ENCODE measurements around the gene POLD3. TPM values are rescaled to one million over a fixed set of nuclear protein-coding genes. Genes with fewer than 3 reads are reported as not detected.

Gene POLD3, protein sequence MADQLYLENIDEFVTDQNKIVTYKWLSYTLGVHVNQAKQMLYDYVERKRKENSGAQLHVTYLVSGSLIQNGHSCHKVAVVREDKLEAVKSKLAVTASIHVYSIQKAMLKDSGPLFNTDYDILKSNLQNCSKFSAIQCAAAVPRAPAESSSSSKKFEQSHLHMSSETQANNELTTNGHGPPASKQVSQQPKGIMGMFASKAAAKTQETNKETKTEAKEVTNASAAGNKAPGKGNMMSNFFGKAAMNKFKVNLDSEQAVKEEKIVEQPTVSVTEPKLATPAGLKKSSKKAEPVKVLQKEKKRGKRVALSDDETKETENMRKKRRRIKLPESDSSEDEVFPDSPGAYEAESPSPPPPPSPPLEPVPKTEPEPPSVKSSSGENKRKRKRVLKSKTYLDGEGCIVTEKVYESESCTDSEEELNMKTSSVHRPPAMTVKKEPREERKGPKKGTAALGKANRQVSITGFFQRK
- total RNA-seq = 10 to 100 TPM; 18.3 to 32.4 (median 20.6) TPM
- long read RNA-seq, donor 1, partial matches to known transcripts = 2 of 11 reads
- long read RNA-seq, donor 1, other reads (novel, unspliced or antisense) = 5 of 11 reads
- long read RNA-seq, donor 2, partial matches to known transcripts = 17 of 24 reads
- long read RNA-seq, donor 2, other reads (novel, unspliced or antisense) = 5 of 24 reads

DNA sequence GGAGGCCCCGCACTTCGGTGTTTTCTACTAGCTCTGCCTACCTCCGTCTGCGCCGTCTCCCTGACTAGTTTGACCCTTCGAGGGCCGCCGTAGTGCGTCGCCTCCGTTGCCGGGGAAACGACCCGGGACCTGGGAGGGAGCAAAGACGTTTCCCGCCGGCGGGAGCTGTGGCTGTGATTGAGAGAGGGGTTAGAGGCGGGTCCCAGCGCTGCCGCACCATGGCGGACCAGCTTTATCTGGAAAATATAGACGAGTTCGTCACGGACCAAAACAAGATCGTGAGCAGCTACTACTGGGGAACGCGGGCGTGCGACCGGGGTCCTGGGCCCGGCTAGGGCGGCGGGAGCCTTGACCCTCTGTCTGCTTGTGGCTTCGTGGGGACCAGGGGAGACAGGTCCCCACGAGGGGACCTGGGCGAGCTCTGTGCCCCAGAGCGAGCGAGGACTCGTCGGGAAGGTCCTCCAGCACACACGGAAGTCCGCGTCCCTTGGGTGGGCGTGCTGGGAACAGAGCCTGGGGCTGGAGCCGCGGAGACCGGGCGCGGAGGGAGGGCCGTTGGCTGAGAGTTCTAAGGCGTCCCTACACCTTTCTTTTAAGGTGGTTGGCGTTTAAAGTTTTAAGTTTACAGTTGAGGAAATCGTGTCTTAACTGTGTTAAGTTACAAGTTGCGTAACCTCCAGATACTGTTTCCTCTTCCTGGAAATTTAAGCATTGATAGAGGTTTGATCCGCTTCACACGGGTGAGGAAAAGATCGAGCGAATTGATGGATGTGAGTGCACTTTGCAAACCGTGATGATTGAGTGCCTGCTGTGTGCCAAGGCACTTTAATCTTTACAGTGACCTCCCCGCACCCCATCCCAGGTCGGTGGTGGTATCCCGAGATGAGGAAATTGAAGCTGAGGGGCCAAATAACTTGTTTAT is at the start of gene POLD3:
Gene POLD3, plus strand, starts transcription at position 142 of the 922 bp plus-strand sequence. Its CDS starts 77 bp downstream, at position 219.
- TF ChIP-seq, protein P1, sequence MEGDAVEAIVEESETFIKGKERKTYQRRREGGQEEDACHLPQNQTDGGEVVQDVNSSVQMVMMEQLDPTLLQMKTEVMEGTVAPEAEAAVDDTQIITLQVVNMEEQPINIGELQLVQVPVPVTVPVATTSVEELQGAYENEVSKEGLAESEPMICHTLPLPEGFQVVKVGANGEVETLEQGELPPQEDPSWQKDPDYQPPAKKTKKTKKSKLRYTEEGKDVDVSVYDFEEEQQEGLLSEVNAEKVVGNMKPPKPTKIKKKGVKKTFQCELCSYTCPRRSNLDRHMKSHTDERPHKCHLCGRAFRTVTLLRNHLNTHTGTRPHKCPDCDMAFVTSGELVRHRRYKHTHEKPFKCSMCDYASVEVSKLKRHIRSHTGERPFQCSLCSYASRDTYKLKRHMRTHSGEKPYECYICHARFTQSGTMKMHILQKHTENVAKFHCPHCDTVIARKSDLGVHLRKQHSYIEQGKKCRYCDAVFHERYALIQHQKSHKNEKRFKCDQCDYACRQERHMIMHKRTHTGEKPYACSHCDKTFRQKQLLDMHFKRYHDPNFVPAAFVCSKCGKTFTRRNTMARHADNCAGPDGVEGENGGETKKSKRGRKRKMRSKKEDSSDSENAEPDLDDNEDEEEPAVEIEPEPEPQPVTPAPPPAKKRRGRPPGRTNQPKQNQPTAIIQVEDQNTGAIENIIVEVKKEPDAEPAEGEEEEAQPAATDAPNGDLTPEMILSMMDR (IDR thresholded peaks at IDR 0.05) = no peak
- DNase-seq (peak; percentile 96 to 98 (median 97)), ATAC-seq (peak; percentile 99)
- peaks cover 11% of the 10 kb centered on the region for H3K4me1 ChIP-seq (ENCODE audit: low read depth)
- H3K9me3 ChIP-seq = no peaks in the 10 kb centered on the region
- intact Hi-C loops (cut with DNase I, micrococcal nuclease) = no loop called here
- H3K36me3 ChIP-seq (ENCODE audit: low read depth) = no peaks in the 10 kb centered on the region
- peak within 1 kb of the TSS; percentile 96 for H3K4me3 ChIP-seq

DNA sequence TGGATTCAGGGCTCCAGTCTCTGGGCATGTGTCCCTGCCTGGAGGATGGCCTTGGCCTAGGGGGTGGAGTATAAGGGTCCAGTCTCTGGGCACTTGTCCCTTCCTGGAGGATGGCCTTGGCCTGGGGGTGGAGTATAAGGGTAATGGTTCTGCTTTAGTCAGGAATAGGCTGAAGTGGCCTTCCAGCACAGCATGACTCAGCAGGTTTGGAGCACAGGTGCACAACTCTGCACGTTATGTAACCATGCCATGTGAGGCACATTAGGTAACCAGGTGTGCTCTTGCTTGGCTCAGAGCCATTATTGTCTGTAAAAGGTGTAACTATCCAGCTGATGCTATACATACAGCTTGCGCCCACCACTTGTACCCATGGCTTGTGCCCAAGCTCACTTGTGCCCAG is 48.4 kb upstream of the POLD3 start:
- DNase-seq (peak in 1 of 3 donors; percentile 24), ATAC-seq (no peak)
- Histone ChIP-seq H3K36me3 (ENCODE audit: low read depth) (no peaks in the 10 kb centered on the region), H3K9me3 (peaks cover 5% of the 10 kb centered on the region), H3K4me1 (ENCODE audit: low read depth) (no peaks in the 10 kb centered on the region), H3K4me3 (no peak overlapping the region)
- intact Hi-C loops (cut with DNase I, micrococcal nuclease) = no loop called here
- TF ChIP-seq, protein P1 (IDR thresholded peaks at IDR 0.05) = no peak

DNA sequence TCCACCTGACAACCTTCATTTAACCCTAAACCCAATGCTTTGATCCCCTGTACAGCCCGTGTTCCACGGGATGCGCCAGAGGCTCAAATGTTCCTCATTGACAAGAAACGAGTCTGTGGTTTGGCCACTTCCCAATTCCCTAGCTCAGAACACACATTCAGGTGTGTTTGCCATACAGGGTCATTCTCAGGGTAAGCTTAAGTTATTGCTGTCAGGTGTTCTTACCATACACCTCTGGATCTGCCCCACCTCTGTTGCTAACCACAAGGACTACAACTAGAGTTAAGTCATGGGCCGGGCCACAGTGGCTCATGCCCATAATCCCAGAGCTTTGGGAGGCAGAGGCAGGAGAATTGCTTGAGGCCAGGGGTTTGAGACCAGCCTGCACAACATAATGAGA is 45.6 kb upstream of the POLD3 start:
- TF ChIP-seq, protein P1 (IDR thresholded peaks at IDR 0.05) = no peak
- H3K4me1 ChIP-seq (ENCODE audit: low read depth) = no peaks in the 10 kb centered on the region
- ATAC-seq (peak; percentile 98), DNase-seq (peak; percentile 67 to 90 (median 81))
- H3K4me3 ChIP-seq = no peak overlapping the region
- no peaks in the 10 kb centered on the region for H3K36me3 ChIP-seq (ENCODE audit: low read depth)
- peaks cover 5% of the 10 kb centered on the region for H3K9me3 ChIP-seq
- intact Hi-C loops (cut with DNase I, micrococcal nuclease) = no loop called here

- DNase-seq (no peak), ATAC-seq (no peak)
- H3K4me3 ChIP-seq = no peak overlapping the region
- intact Hi-C loops (cut with DNase I, micrococcal nuclease) = no loop called here
- TF ChIP-seq, protein P1 (IDR thresholded peaks at IDR 0.05) = no peak
- no peaks in the 10 kb centered on the region for H3K4me1 ChIP-seq (ENCODE audit: low read depth)
- no peaks in the 10 kb centered on the region for H3K36me3 ChIP-seq (ENCODE audit: low read depth)
- no peaks in the 10 kb centered on the region for H3K9me3 ChIP-seq
These were observed 41.2 kb upstream of the POLD3 start for GRCh38 chr11:74550991-74551753.

- intact Hi-C loops (cut with DNase I, micrococcal nuclease) = no loop called here
- H3K4me3 ChIP-seq = no peak overlapping the region
- TF ChIP-seq, protein P1 (IDR thresholded peaks at IDR 0.05) = no peak
These were observed 40.6 kb upstream of the POLD3 start for GRCh38 chr11:74551754-74552145.

More at GRCh38 chr11:74551754-74552145, 40.6 kb upstream of the POLD3 start:
- ATAC-seq (no peak), DNase-seq (no peak)
- Histone ChIP-seq H3K4me1 (ENCODE audit: low read depth) (no peaks in the 10 kb centered on the region), H3K9me3 (no peaks in the 10 kb centered on the region), H3K36me3 (ENCODE audit: low read depth) (no peaks in the 10 kb centered on the region)
